Heart right ventricle (tissue), 16 donors: ENCODE measurements around the gene ZNF827. TPM values are rescaled to one million over a fixed set of nuclear protein-coding genes. Genes with fewer than 3 reads are reported as not detected.

ENCODE experiments used
- ATAC-seq, 8 donors: fragments of 200-7000 bp; cut with Tn5 transposase; one replicate each; pipeline ENCODE4 v1.9.1; 2020; ENCODE audit warnings: mild to moderate bottlenecking in 8 of 8, moderate library complexity in 8 of 8, moderate number of reproducible peaks in 1 of 8
- DNase-seq, 2 donors: peaks; one replicate each; pipeline ENCODE4 v3.0.0-alpha.2; 2020
- H3K27ac ChIP-seq, 10 donors: fragments of 200-600 bp; sonication (generic) in 2 of 10; one replicate each; pipeline versions ENCODE4 v1.5.0 to v1.8.0; 2020 to 2022; ENCODE audit warnings: mild to moderate bottlenecking in 3 of 10
- H3K27me3 ChIP-seq, 7 donors: fragments of 200-600 bp; one replicate each; pipeline ENCODE4 v1.8.0; 2021 to 2022; ENCODE audit warnings: mild to moderate bottlenecking in 2 of 7
- H3K36me3 ChIP-seq, 9 donors: fragments of 200-600 bp; sonication (generic) in 1 of 9; one replicate each; pipeline versions ENCODE4 v1.5.0 to v1.8.0; 2020 to 2022; ENCODE audit warnings: mild to moderate bottlenecking in 2 of 9
- H3K4me1 ChIP-seq, 9 donors: fragments of 200-600 bp; sonication (generic) in 1 of 9; one replicate each; pipeline versions ENCODE4 v1.5.0 to v1.8.0; 2020 to 2022; ENCODE audit warnings: mild to moderate bottlenecking in 4 of 9
- H3K4me3 ChIP-seq, 10 donors: fragments of 200-600 bp; sonication (generic) in 2 of 10; one replicate each; pipeline versions ENCODE4 v1.5.0 to v1.8.0; 2020 to 2022; ENCODE audit warnings: mild to moderate bottlenecking in 7 of 10, moderate library complexity in 2 of 10
- H3K9me3 ChIP-seq, 11 donors: fragments of 200-600 bp in 10 of 11; sonication (generic) in 2 of 11; one replicate each; pipeline versions ENCODE4 v1.5.0 to v1.8.0; 2013 to 2022; ENCODE audit warnings: mild to moderate bottlenecking in 2 of 11, control low read depth in 1 of 11, moderate library complexity in 1 of 11
- WGBS, 2 donors: extraction: QIAGEN DNeasy Blood & Tissue Kit; methylation state at CpG; one replicate each; pipeline ENCODE4 v1.1.7; 2013; ENCODE audit warnings: inconsistent platforms in 1 of 2; 5-methylcytosine and 5-hydroxymethylcytosine counted together
- intact Hi-C, 10 donors: fragments of 100-400 bp; cut with DNase I; formaldehyde crosslinking; loops; one replicate each; pipeline versions ENCODE4 v1.11.1 to v1.14.2; 2022
- polyA plus RNA-seq, 2 donors: library from polyadenylated mRNA; stranded (reverse); fragments of 200-250 nt; gene quantifications; one replicate each; pipeline ENCODE4 v1.2.3, GENCODE V29; 2013
- total RNA-seq, 10 donors: library from RNA; stranded (reverse); fragmentation: NEBNext Ultra II Directional in 3 of 10; extraction: Animal tissue kit (Norgen Biotek cat#: 25700) in 3 of 10; gene quantifications; one replicate each; pipeline versions ENCODE4 v1.2.1 to v1.2.4, GENCODE V29; 2021 to 2023
- TF ChIP-seq, protein P1 (sequence below), 9 donors: fragments of 200-600 bp; sonication (generic) in 2 of 9; IDR thresholded peaks; one replicate each; pipeline versions ENCODE4 v1.5.0 to v1.8.0; 2021 to 2022; ENCODE audit warnings: antibody characterized with exemption in 9 of 9, mild to moderate bottlenecking in 5 of 9, moderate library complexity in 1 of 9
- donor health status: Arrhythmogenic right ventricular cardiomyopathy.
- donor health status: ischemic (EF 13 %, LVEDD 7.1; RV severe dilation, severe dysfunction).
- donor health status: healthy with polysubstance abuse.
- donor health status: DM: no; HTN: yes; CAD: no.
- donor health status: DM: no; HTN: no; CAD: no.
- donor health status: ischemic (EF 25% LVEDD 6.9; RV normal size, moderate dysfunction).
- donor health status: ischemic (EF 25% LVEDD 5.7; RV mildly dilated, moderate dysfunction).
- donor health status: healthy.
- donor health status: DM: yes; HTN: yes; CAD: no.
- donor health status: Ischemic cardiomyopathy.
- donor health status: ischemic (EF 35%, LVEDD 5.7; RV mildly dilated, moderate dysfunction).
- donor health status: nonischemic (EF 11% LVEDD 7.7; RV severe dilation, severe dysfunction).
- donor health status: DM: yes; HTN: yes; CAD: no.
- donor health status: PGD.
- donor health status: ischemic (EF 29% LVEDD 5.4; RV normal size, mild dysfunction).
- donor health status: nonischemic (EF 23%, LVEDD 6.1; RV moderate dilation, normal function).

Gene ZNF827
- total and polyA plus RNA-seq, 12 donors = 3.8 to 33.9 (median 19.3) TPM

DNA sequence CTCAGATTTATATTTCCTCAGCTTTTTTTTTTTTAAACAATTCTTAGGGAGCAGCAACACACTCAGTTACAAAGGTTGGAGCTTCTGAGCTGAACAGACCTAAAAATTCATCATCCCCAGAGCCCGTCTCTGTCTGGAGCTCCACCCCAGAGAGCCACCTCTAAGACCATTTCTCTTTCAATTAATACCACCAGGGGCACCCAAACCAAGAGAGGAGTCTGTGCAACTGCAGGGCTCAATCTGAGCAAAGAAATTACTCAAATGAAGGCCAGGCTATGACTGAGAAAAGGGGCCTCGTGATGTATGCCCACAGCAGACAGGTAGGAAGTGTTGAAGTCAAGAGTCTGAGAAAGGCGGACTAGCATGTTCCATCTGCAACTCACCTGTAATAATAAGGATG is 163.2 kb downstream of the ZNF827 start:
- 95 to 98% methylated on average over 3 of the region's 3 CpGs for WGBS, 2 donors
- peaks cover 0 to 56% (median 6%) of the 10 kb centered on the region in 9 donors for H3K36me3 ChIP-seq
- no peak overlapping the region for H3K27ac ChIP-seq
- peaks cover 0 to 21% (median 0%) of the 10 kb centered on the region in 9 donors for H3K4me1 ChIP-seq
- H3K9me3 ChIP-seq = no peaks in the 10 kb centered on the region
- no peaks in the 10 kb centered on the region for H3K27me3 ChIP-seq
- intact Hi-C loops = no loop called here
- ATAC-seq = no peak
- no peak for DNase-seq
- TF ChIP-seq, protein P1, sequence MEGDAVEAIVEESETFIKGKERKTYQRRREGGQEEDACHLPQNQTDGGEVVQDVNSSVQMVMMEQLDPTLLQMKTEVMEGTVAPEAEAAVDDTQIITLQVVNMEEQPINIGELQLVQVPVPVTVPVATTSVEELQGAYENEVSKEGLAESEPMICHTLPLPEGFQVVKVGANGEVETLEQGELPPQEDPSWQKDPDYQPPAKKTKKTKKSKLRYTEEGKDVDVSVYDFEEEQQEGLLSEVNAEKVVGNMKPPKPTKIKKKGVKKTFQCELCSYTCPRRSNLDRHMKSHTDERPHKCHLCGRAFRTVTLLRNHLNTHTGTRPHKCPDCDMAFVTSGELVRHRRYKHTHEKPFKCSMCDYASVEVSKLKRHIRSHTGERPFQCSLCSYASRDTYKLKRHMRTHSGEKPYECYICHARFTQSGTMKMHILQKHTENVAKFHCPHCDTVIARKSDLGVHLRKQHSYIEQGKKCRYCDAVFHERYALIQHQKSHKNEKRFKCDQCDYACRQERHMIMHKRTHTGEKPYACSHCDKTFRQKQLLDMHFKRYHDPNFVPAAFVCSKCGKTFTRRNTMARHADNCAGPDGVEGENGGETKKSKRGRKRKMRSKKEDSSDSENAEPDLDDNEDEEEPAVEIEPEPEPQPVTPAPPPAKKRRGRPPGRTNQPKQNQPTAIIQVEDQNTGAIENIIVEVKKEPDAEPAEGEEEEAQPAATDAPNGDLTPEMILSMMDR (IDR thresholded peaks at IDR 0.05) = no peak
- H3K4me3 ChIP-seq = no peak overlapping the region

DNA sequence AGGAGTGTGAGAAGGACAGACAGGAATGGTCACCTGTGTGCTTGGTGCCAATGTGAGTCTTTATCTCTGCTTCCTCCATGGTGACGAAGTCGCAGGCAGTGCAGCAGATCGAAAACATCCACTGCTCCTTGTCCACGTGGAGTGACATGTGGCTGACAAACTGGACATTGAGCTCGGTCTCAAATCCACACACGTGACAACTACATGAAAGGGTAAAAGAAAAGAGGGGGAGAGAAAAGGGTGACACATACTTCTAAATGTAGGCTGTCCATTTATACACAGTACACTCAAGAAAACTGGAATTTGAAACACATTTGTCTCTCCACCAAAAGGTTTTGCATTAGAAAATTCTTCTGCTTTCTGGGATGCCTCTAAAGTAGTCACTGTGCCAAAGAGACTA is 164.2 kb downstream of the ZNF827 start:
- DNase-seq (no peak), ATAC-seq (peak in 1 of 8 donors; percentile 14)
- Histone ChIP-seq H3K36me3 (peaks cover 0 to 56% (median 6%) of the 10 kb centered on the region in 9 donors), H3K27ac (peak overlapping the region in 4 of 10 donors; percentile 20 to 48 (median 36)), H3K4me3 (no peak overlapping the region), H3K4me1 (peaks cover 0 to 19% (median 5%) of the 10 kb centered on the region in 9 donors), H3K9me3 (no peaks in the 10 kb centered on the region), H3K27me3 (no peaks in the 10 kb centered on the region)
- TF ChIP-seq, protein P1 (IDR thresholded peaks at IDR 0.05) = no peak
- intact Hi-C loops = no loop called here
- 72 to 84% methylated on average over 6 of the region's 6 CpGs for WGBS, 2 donors

DNA sequence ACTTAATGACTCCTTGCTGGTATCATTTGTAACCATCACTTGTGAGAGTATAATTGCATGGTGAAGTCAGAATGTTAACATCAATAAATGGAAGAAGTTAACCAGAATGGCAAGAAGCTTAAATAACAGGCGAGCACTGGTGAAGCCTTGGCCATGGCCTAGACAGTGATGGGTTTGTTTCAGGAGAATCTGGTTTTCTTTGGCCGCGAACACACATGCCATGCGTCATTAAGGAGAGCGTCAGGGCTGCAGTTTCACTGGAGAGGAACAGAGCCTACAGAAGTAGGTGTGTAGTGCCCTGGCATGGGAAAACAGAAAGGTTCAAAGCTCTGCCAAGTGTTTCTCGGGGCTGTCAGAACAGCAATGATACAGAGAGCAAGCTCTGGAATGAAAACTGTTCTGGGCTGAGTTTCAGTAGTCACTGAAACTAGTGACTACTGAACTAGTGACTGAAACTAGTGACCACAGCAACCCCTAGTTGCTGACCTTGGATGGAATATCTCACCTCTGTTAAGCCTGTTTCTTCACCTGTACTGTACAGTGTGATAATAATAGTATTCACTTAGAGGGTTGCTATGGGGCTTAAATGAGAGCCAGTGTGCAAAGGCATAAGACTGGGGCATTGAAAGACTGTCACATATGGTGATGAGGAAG is 164.9 kb downstream of the ZNF827 start:
- Histone ChIP-seq H3K9me3 (no peaks in the 10 kb centered on the region), H3K27ac (peak overlapping the region in 6 of 10 donors; percentile 20 to 48 (median 28)), H3K36me3 (peaks cover 0 to 50% (median 6%) of the 10 kb centered on the region in 9 donors), H3K4me3 (no peak overlapping the region), H3K4me1 (peaks cover 0 to 17% (median 0%) of the 10 kb centered on the region in 9 donors), H3K27me3 (no peaks in the 10 kb centered on the region)
- intact Hi-C loops = no loop called here
- WGBS, 2 donors = 43 to 66% methylated on average over 6 of the region's 6 CpGs
- DNase-seq (no peak), ATAC-seq (peak; percentile 54 to 97 (median 92))
- TF ChIP-seq, protein P1 (IDR thresholded peaks at IDR 0.05) = no peak

DNA sequence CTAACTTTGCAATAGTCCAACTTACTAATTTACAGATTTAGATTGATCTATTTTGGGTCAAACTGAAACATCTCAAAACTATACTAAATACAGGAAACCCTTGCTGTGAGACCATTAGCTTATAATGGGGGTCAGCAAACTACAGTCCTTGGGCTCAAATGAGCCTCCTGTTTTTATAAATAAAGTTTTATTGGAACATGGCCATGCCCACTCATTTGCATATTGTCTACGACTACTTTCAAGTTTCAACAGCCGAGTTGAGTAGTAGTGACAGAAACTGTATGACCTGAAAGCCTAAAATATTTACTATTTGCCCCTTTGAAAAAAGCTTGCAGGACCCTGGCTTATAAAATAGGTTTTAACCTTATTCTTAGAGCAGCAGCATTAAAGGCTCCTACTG is 166.3 kb downstream of the ZNF827 start:
- no peak overlapping the region for H3K27ac ChIP-seq
- ATAC-seq = no peak
- DNase-seq = no peak
- H3K9me3 ChIP-seq = peaks cover 0 to 8% (median 0%) of the 10 kb centered on the region in 11 donors
- intact Hi-C loops = no loop called here
- H3K36me3 ChIP-seq = peaks cover 0 to 46% (median 7%) of the 10 kb centered on the region in 9 donors
- TF ChIP-seq, protein P1 (IDR thresholded peaks at IDR 0.05) = no peak
- H3K27me3 ChIP-seq = no peaks in the 10 kb centered on the region
- 88 to 91% methylated on average over 2 of the region's 2 CpGs for WGBS, 2 donors
- H3K4me3 ChIP-seq = no peak overlapping the region
- H3K4me1 ChIP-seq = peaks cover 0 to 17% (median 0%) of the 10 kb centered on the region in 9 donors
